GM12874 (cell line): ENCODE measurements around the gene CGA.

ENCODE experiments used
- TF ChIP-seq, protein P1 (sequence below): IDR thresholded peaks from 2 replicates; pipeline ENCODE4 v1.5.1; 2011; ENCODE audit warnings: low read depth, mild to moderate bottlenecking, control low read depth, low read length, moderate library complexity; ENCODE audit not compliant: insufficient read depth

The CGA gene

DNA sequence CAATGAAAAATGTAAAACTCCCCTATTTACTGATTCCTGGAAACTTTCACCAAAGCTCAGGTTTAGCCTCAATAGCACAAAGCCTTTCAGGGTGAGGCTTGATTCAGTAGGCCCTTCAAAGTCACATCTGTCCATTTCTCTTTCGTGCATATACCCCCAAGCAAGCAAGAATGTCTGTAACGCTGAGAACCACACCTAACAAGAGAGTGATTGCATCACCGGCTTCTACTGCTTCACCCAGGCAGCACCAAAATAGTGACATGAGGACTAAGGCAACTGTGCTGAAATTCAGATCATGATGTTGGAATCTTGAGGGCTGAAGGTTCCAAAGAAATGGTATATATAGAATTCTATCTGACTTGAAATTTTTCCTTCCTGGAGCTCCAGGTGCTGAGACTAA lies 26.1 kb downstream of the CGA start:
- TF ChIP-seq, protein P1, sequence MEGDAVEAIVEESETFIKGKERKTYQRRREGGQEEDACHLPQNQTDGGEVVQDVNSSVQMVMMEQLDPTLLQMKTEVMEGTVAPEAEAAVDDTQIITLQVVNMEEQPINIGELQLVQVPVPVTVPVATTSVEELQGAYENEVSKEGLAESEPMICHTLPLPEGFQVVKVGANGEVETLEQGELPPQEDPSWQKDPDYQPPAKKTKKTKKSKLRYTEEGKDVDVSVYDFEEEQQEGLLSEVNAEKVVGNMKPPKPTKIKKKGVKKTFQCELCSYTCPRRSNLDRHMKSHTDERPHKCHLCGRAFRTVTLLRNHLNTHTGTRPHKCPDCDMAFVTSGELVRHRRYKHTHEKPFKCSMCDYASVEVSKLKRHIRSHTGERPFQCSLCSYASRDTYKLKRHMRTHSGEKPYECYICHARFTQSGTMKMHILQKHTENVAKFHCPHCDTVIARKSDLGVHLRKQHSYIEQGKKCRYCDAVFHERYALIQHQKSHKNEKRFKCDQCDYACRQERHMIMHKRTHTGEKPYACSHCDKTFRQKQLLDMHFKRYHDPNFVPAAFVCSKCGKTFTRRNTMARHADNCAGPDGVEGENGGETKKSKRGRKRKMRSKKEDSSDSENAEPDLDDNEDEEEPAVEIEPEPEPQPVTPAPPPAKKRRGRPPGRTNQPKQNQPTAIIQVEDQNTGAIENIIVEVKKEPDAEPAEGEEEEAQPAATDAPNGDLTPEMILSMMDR = no peak

DNA sequence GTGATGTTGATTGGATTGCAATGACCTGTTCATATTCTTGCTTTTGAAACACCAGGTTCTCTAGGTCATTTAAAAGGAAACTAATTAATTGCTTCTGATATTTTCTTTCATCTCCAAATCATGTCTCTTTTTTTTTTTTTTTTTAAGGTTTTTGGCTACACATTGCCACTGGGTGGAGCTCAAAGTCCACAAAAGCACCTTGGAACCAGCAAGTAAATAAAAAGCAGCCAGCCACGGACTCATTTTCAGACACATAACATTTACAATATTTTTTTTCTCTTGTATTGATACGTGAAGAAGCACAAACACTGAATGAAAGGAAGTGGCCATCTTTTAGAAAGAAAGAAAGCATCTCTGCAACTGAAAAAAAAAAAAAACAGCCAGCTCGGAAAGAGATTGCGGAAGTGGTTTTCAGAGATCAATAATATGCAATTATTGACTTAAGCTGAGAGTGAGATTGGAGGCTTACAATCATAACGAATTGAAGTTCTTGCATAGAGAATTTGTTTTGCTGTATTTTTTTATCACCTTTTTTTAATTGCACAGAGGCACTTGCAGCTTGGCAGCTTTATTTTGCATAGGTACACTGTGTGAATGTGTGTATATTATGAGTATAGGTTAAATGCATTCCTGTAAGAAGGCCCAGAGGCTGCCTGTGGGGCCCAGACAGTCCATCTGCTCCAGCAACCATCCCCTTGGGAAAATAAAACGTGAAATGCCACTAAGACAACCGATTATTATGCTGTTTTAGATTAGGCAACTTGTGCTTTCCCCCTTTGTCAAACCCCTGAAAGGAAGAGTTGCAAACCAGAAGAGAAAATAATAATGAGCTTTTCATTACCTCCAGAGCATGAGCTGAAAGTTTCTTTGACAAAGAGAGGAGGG lies 28.2 kb downstream of the CGA start:
- TF ChIP-seq, protein P1 = peak; percentile 39

DNA sequence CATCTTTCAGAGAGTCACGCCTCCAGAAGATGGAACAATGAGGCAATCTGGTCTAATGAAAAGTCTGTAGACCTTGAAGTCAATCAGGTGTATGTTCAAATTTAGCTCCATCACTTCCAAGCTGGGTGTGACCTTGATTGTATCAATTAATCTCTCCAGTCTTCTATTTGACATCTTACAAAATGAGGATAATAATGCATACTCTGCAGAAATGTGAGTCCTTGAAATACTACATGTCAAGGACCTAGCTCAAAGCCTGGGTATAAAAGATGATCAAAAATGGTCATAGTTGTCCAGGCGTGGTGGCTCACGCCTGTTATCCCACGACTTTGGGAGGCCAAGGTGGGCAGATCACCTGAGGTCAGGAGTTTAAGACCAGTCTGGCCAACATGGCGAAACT lies 29.8 kb downstream of the CGA start:
- TF ChIP-seq, protein P1 = no peak

DNA sequence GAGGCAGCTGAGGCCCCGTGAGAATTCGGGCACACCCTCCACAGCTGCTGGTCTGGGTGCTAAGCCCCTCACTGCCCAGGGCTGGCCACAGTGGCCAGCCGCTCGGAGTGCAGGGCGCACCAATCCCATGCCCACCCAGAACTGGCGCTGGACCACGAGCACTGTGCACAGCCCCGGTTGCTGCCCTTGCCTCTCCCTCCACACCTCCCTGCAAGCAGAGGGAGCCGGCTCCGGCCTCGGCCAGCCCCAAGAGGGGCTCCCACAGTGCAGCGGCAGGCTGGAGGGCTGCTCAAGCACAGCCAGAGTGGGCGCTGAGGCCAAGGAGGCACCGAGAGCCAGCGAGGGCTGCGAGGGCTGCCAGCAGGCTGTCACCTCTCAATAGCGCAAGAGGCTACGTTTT lies 35.0 kb downstream of the CGA start:
- TF ChIP-seq, protein P1 = no peak

DNA sequence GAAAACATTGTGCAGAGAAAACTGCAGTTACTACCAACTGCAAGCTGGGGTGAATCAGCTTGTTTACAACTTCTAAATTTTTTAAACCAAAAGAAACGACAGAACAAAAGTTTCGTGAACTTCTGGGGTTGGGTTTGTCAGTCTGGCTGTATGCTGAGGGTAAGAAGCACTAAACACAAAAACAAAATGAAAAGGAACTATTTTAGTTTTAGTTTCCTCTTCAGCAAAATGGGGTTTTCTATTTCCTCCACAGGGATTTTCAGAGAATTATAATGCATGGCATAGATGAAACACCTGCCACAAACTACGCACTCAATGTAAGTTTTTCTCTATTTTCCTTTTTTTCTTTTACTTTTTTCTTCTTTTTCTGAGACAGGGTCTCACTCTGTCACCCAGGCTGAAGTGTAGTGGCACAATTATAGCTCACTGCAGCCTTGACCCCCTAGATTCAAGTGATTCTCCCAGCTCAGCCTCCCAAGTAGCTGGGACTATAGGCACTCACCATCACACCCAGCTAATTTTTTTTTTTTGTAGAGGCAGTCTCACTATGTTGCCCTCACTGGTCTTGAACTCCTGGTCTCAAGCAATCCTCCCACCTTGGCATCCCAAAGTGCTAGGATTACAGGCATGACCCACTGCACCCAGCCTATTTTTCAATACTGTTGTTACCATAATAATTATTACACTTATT lies 40.6 kb downstream of the CGA start:
- TF ChIP-seq, protein P1 = no peak

DNA sequence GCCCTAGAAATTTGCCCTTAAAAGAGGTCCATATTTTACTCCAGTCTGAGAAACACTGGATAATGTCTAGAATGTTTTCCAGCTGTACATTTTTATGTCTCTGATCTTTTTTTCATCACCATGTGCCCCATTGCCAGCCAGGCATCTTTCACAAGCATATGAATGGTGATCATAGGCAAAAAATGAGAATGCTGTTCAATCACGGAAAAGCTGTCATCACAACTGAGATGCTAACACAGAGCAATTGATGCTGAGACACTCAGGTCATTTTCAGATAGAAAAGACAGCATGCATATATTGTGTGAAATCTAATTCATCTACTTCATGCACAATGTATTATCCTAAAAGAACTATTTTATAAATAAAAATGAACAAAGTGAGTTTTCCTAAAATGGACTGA lies 41.6 kb downstream of the CGA start:
- TF ChIP-seq, protein P1 = no peak

DNA sequence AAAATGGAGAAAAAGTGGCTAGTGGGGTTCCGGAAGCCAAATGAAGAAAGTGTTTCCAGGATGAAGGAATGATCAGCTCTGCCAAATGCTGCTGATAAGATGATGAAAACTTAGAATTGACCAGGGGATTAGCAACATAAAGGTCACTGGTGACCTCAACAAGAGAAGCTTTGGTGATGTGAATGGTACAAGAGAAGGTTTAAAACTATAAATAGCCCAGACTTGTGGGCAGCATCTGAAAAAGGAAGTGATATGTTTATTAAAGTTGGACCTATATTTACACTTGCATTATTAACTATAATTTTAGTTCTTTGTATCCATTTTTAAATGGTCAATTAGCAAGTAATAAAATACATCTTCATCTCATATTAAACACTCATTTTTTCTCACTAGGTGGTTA lies 45.1 kb downstream of the CGA start:
- TF ChIP-seq, protein P1 = no peak
